Stimulated activated CD4-positive, alpha-beta T cell treated with anti-CD3 and anti-CD28 coated beads, TNF-alpha, amount 100 ng/mL, for 48 hours (primary cell): ENCODE results near the gene PCDHGA2.
A peak's percentile ranks its signal among the peaks of the same experiment; 100 is the strongest.
"Not testable (repeated sequence)": the region's sequence is repeated elsewhere in the genome, so short reads cannot be mapped to it uniquely, and the experiment has no call there.

Experiments used
- DNase-seq, 3 donors: peaks; one replicate each; pipeline ENCODE4 v3.0.0-alpha.2; 2020; ENCODE audit warnings: low read depth in 3 of 3

Gene PCDHGA2

DNA sequence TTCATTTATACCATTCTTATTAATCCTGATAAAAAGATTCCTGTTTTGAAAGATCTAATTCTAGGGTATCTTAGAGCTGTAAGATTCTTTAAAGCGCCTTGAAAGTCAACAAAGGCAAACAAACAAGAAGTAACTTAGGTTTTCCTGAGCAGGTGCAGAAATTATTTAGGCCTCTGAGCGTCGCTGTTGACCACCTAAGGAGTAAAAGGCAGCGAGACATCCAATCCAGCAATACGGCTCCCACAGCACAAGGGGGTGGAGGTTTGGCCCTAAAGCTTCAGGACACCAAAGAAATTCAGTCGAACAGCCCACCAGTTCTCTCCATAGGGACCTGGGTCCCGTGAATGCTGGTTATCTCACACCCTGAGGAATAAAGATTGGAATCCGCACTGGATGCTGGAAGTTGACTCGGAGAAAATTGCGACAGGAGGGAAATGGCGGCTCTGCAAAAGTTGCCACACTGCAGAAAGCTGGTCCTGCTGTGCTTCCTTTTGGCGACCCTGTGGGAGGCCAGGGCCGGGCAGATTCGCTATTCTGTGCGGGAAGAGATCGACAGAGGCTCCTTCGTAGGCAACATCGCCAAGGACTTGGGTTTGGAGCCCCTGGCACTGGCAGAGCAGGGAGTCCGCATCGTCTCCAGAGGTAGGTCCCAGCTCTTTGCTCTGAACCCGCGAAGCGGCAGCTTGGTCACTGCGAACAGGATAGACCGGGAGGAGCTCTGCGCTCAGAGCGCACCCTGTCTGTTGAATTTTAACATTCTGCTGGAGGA, at the start of gene PCDHGA2:
TSS of gene PCDHGA2 (plus strand) at position 223 of the 769 bp plus-strand sequence.
- DNase-seq = no peak

DNA sequence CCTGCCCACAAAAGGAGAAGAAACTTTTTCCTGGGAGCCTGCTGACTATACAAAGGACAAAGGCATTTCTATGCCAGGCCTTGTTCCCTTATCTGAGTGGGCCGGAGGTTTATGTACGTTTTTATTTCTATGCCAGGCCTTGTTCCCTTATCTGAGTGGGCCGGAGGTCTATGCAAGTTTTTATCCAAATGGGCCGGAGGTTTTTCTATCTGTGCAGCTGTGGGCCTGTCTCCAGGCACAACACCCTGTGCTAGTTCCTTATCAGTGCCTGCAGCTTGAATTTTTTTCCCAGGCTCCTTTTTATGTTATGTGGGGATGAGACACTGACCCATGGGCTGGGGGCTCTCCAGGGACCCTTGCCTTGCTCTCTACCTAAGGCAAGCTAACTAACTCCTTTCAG, 40.2 kb upstream of the PCDHGA2 start:
- DNase-seq = no peak

DNA sequence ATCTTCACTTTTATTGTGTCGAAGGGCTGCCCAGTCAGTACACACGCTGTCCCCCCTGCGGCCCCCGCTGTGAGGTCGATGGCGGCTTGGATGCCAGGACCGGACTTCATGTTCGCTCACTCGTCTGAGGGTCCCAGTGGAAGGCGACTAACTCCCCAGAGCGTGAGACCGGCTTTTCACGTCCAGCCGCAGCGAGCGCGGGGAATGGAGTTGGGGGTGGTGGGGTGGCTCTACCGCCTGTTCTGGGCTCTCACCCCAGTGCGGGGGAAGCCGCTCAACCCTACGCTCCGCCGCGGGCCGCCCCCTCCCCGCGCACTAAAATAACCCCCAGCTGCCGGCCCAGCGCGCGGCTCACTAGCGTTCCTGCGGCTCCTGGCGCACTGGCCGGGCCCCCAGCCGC, 34.8 kb upstream of the PCDHGA2 start, which contains the start of gene SLC25A2:
TSS of gene SLC25A2 (minus strand) at position 294 of the 400 bp plus-strand sequence. CDS start at position 110, 184 bp downstream.
- no peak for DNase-seq

DNA sequence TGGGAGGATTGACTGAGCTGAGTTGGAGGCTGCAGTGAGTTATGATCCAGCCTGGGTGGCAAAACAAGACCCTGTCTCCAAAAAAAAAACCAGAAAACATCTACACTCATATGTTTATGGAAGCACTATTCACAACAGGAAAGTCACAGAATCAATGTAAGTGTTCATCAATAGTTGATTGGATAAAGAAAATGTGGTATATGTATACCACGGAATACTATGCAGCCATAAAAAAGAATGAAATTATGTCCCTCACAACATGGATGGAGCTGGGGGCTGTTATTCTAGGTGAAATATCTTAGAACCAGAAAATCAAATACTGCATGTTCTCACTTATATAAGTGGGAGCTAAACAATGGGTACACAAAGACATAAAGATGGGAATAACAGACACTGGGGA, 31.9 kb upstream of the PCDHGA2 start:
- DNase-seq = no peak

DNA sequence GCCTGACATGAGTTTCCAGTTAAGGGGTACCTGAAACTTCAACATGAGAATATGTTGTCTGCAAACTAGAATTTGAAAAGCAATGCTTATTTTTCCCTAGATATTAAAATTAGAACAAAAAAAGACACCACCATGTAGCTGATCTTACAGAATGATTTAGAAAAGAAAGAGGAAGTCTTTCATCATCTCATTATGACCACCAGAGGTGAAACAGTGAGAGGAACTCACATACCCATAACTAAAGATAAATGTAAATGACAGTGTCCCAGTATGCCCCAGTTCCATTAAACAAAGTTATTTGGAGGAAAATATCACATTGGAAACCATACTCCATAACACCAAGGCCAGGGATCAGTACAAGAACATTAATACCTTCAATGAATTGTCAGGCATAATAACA, 24.8 kb upstream of the PCDHGA2 start:
- DNase-seq = no peak

DNA sequence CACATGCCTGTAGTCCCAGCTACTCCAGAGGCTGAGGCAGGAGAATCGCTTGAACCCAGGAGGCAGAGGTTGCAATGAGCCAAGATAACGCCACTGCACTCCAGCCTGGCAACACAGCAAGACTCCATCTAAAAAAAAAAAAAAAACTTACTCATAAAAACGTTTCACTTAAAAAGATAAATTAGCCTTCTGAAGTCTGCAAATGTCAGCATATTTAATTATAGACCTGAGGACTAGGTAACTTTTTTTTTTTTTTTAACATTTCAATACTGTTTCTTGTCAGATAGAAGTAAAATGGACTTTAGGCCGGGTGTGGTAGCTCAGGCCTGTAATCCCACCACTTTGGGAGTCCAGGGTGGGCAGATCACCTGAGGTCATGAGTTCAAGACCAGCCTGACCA, 21.6 kb upstream of the PCDHGA2 start:
- DNase-seq = not testable (repeated sequence)

DNA sequence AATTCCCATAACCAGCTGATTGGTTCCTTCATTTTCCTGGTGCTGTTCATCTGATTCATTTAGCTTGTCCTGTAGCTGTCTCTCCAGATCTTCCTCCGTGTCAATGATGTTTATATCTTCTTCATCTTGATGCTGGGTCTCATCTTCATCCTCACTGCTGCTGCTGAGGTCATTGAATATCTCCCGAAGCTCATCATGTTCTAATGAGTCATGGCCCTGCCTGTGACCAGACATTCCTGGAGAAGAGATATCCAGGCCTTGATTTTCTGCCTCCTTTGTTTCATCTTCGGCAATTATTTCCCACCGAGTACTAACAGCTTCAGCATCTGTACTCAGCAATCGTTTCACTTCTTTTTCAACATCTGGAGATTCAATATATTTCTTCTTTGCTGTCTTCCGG, 19.4 kb upstream of the PCDHGA2 start:
- DNase-seq = no peak

DNA sequence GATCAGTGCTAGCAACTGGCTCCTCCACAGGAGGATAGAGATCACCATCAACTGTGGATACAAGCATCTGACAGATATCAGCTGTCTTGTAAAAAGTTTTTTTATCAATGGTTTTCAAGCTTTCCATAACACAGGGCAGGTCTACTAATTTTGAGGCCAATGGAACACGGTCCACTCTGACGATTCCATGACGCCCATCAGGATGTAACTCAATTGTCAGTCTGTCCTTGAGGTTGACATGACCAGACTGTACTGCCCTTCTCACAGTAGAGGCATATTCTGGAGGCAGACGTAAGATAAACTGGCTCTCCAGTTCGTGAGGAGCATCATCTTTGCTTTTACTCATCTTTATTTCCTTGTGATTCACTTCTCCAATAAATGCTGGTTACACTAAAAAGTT, 18.9 kb upstream of the PCDHGA2 start:
- DNase-seq = no peak

DNA sequence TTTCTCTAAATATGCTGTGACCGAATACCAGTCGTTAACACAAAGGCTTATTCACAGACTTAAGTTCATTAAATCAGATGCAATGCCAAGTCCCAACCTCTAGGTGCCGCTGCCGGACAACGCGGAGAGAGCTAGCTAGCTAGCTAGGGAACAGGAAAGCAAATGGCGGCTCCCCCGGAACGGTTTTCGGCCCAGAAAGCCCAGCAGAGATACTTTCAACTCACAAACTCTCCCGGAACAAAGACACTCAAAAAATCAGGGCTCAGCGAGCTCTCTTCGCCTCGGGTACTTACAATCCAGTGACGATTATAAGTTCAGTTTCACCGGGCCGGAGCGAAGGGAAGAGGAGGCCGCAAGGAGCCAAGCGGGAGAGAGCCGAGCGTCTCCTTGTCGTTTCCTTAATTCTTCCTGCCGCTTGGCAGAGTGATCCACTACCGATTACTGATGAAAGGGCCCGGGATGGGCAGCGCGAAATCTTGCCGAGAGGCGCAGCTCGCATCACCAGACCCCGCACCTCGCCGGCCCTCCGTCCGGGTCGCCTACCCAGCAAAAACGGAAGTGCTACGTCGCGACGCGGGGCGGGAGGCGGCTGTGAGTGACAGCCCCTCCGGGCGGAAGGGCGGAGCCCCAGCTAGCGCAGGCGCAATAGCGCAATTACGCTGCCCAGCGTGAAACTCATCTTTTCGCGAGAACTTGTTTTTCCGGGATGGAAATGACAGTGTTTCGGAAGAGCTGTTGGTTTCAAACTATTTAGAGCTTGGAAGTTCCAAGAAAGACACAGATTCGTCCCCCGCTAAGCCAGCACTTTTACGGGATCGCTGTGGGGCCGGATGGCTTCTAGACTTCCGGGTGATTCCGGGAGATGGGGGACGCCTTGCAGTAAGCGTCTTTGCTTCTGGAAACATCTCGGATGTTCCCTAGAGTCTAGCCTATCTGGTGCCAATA, 18.1 kb upstream of the PCDHGA2 start, which contains the start of gene TAF7:
TSS of gene TAF7 (minus strand) at position 560 of the 945 bp plus-strand sequence. CDS start 740 bp downstream, outside the sequence.
- DNase-seq = peak; percentile 82 to 87 (median 83)

DNA sequence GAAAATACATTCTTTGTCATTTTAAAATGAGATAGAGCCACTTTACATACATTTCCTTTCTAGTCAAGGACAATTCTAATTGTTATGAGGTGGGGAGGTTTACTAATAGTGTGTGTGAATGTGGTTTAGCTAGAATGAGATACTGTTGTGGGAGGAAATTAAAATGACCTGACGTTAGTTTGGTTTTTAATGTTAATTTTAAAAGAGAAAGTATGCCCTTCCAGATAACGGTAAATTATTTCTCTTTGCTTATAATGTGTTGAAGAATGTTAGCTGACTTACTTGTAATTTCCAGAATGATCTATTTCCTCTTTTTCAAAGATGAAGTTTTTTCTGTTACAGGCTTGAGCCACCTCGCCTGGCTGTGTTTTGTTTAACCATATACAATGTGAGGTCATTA, 16.3 kb upstream of the PCDHGA2 start:
- no peak for DNase-seq

DNA sequence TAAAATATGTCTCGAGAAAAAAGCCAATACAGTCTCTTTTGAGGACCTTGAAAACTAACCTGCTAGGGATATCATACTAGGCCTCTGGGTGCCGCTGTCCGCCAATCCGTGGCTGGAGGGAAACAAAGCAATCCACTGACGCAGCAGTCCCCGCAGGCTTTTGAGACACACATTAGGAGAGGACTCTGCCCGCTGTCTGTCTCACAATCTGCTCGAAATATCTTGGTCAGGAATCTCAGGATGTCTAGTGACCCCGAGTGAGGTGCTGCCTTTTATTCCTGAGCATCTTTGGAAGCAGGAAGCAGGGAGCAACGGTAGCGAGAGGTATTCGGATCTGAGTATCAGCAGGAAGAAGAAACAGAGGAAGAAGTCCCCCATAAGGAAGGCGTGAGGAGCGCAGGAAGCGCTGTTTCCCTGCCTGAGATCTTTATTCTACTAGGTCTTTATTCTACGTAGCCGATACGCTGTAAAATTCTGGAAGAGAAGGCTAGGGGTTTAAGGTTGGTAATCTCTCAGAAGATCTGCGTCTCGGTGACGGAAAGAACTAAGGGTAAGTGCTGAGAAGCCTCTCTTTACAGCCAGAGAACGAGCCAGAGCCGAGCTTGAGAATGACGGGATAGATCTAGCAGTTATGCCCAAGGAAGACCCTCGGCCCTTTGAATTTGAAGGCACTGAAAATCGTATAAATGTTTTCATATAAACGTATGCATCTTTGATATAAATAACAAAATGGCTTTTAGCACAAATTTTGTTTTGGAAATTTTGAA, 12.3 kb upstream of the PCDHGA2 start:
- peak; percentile 36 to 43 (median 42) for DNase-seq

DNA sequence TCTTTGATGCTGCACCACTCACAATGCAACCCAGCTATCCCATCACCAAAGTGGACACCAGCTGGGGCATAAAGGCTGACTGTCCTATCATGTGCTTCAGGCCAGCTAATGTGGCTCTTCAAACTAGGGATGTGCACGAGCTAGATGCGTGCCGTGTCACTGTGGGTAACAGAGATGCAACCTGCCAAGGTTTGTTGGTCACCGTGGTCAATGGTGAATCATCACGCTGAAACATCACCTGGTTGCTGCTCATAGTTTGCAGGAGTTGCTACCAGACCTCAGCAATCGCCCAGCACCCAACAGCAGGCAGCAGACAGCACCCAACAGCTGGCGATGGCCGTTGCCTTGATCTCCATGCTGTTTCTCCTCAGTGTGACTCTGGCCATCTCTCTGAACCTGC, 10.3 kb upstream of the PCDHGA2 start:
- no peak for DNase-seq

DNA sequence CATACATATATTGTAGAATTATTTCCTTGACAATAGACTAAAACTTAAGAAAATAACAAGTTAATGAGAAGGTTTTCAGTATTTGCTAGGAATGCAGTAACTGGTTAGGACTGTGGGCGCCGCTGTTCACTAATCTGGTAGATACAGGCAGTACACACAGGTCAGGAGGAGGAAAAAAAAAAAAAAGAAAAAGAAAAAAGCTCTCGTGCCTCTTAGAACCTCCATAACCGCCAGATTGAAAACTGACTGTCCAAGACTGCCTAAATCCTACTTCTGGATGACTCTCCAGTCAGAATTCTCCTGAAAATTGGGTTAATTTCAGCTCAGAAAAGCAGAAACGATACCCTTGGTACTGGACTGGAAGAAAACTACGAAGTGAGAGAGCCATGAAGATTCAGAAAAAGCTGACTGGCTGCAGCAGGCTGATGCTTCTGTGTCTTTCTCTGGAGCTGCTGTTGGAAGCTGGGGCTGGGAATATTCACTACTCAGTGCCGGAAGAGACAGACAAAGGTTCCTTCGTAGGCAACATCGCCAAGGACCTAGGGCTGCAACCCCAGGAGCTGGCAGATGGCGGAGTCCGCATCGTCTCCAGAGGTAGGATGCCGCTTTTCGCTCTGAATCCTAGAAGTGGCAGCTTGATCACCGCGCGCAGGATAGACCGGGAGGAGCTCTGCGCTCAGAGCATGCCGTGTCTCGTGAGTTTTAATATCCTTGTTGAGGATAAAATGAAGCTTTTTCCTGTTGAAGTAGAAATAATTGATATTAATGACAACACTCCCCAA, 8.1 kb upstream of the PCDHGA2 start, which contains the start of gene PCDHGA1:
TSS of gene PCDHGA1 (plus strand) at position 216 of the 782 bp plus-strand sequence.
- DNase-seq = no peak

DNA sequence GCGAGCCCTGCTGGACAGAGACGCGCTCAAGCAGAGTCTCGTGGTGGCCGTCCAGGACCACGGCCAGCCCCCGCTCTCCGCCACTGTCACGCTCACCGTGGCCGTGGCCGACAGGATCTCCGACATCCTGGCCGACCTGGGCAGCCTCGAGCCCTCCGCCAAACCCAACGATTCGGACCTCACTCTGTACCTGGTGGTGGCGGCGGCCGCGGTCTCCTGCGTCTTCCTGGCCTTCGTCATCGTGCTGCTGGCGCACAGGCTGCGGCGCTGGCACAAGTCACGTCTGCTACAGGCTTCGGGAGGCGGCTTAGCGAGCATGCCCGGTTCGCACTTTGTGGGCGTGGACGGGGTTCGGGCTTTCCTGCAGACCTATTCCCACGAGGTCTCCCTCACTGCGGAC, 6.0 kb upstream of the PCDHGA2 start:
- DNase-seq = not testable (repeated sequence)

DNA sequence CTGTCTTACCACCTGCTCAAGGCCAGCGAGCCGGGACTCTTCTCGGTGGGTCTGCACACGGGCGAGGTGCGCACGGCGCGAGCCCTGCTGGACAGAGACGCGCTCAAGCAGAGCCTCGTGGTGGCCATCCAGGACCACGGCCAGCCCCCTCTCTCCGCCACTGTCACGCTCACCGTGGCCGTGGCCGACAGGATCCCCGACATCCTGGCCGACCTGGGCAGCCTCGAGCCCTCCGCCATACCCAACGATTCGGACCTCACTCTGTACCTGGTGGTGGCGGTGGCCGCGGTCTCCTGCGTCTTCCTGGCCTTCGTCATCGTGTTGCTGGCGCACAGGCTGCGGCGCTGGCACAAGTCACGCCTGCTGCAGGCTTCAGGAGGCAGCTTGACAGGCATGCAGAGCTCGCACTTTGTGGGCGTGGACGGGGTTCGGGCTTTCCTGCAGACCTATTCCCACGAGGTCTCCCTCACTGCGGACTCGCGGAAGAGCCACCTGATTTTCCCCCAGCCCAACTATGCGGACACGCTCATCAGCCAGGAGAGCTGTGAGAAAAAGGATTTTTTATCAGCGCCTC, 2.3 kb downstream of the PCDHGA2 start:
- DNase-seq = not testable (repeated sequence)

DNA sequence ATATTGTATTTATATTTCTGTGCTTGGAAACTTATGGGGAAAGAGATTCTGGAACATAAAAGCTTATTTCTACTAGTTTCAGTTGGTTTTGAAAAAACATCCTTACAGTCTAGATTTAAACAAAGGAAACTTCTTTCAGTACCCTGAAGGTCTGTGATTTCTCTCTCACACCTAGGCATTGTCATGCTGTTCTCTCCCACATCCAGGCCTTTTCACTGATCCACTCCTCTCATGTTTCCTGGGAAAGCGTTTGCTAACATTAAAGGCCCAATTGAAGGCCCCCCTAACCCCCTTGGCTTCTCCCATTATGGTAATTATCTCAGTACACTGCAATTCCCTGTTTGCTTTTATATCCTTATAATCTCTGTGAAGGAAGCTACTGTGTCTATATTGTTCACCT, 4.2 kb downstream of the PCDHGA2 start:
- DNase-seq = no peak

DNA sequence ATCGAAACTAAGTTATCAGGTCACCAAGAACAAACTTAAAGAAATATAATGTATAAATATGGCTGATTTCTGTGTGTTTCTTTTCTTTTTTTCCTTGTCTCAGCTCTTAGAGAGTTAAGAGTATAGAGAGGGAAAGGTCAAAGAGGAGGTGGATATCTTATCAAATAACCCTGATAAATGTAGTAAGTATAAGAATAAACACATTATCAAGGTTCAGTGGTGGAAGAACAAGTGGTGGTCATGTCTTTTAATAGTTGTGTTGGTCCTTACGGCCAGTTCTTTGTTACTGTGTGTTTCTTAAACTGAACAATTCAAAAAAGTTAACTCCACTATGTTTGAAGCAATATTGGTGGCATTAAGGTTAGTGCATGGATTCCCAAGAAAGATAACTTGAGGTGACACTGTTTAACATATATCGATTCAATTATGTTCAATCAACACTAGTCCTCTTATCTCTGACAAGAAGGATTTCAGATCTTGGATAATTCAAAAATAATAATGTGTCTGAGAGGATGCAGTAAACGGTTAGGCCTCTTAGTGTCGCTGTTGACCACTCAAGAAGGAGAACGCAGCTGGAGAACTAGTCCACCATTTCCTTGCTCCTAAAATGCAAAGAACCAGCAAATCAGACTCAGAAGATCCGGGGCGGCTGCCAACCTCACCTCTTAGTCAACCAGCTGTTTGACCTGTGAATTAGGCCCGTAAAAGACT, 4.8 kb downstream of the PCDHGA2 start, which contains the start of gene PCDHGA3:
TSS of gene PCDHGA3 (plus strand) at position 588 of the 711 bp plus-strand sequence. CDS start 205 bp downstream, outside the sequence.
- no peak for DNase-seq

DNA sequence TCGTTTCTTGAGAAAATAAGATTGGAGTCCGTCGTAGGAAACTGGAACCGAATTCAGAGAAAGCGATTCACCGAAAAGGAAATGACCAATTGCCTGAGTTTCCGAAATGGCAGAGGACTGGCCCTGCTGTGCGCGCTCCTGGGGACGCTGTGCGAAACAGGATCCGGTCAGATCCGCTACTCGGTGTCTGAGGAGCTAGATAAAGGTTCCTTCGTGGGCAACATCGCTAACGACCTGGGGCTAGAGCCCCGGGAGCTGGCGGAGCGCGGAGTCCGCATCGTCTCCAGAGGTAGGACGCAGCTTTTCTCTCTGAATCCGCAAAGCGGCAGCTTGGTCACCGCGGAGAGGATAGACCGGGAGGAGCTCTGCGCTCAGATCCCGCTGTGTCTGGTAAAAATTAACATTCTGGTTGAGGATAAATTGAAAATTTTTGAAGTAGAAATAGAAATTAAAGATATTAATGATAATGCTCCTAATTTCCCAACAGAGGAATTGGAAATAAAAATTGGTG, 5.4 kb downstream of the PCDHGA2 start:
- no peak for DNase-seq

DNA sequence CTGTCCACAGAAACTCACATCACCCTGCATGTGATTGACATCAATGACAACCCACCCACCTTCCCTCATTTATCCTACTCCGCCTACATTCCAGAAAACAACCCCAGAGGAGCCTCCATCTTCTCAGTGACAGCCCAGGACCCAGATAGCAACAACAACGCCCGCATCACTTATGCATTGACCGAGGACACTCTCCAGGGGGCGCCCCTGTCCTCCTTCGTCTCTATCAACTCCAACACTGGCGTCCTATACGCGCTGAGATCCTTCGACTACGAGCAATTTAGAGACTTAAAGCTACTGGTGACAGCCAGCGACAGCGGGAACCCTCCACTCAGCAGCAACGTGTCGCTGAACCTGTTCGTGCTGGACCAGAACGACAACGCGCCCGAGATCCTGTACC, 6.8 kb downstream of the PCDHGA2 start:
- no peak for DNase-seq
